ENCODE data around the gene SPATA45.
"Not testable (repeated sequence)": the region's sequence is repeated elsewhere in the genome, so short reads cannot be mapped to it uniquely, and the experiment has no call there.

Gene SPATA45

GRCh38 chr1:212847549-212847948 is at the start of gene SPATA45:
Gene SPATA45 (minus strand): TSS chr1:212847649. CDS start chr1:212836149, 11,500 bp downstream.
- Histone ChIP-seq H3K27ac (ENCODE audit: low read depth, low read length) (no peak within 1 kb of the TSS), H3K27me3 (ENCODE audit: control insufficient read depth, insufficient read depth, low read length) (no peaks in the 10 kb centered on the region), H3K9ac (ENCODE audit: low read length) (no peak within 1 kb of the TSS), H3K36me3 (ENCODE audit: control insufficient read depth, insufficient read depth, low read length) (no peaks in the 10 kb centered on the region), H3K4me1 (ENCODE audit: control insufficient read depth, insufficient read depth, low read length) (no peaks in the 10 kb centered on the region), H3K4me3 (ENCODE audit: low read length) (no peak within 1 kb of the TSS)

DNA sequence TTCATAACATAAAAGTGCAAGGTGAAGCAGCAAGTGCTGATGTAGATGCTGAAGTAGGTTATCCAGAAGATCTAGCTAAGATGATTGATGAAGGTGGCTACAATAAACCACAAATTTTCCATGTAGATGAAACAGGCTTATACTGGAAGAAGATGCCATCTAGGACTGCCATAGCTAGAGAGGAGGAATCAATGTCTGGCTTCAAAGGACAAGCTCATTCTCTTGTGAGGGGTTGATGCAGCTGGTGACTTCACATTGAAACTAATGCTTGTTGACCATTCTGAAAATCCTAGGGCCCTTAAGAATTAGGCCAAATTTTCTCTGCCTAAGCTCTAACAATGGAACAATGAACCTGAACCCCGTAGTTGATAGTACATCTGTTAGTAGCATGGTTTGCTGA is 44.7 kb upstream of the SPATA45 start:
- no peak overlapping the region for H3K27ac ChIP-seq (ENCODE audit: low read depth, low read length)
- H3K27me3 ChIP-seq (ENCODE audit: control insufficient read depth, insufficient read depth, low read length): no peaks in the 10 kb centered on the region
- peaks cover 20% of the 10 kb centered on the region for H3K36me3 ChIP-seq (ENCODE audit: control insufficient read depth, insufficient read depth, low read length)
- no peak overlapping the region for H3K4me3 ChIP-seq (ENCODE audit: low read length)
- H3K9ac ChIP-seq (ENCODE audit: low read length): no peak overlapping the region
- H3K4me1 ChIP-seq (ENCODE audit: control insufficient read depth, insufficient read depth, low read length): no peaks in the 10 kb centered on the region

- H3K4me1 ChIP-seq (ENCODE audit: control insufficient read depth, insufficient read depth, low read length): no peaks in the 10 kb centered on the region
- no peak overlapping the region for H3K27ac ChIP-seq (ENCODE audit: low read depth, low read length)
- no peak overlapping the region for H3K4me3 ChIP-seq (ENCODE audit: low read length)
- H3K36me3 ChIP-seq (ENCODE audit: control insufficient read depth, insufficient read depth, low read length): peaks cover 4% of the 10 kb centered on the region
- H3K9ac ChIP-seq (ENCODE audit: low read length): no peak overlapping the region
- no peaks in the 10 kb centered on the region for H3K27me3 ChIP-seq (ENCODE audit: control insufficient read depth, insufficient read depth, low read length)
Observed at GRCh38 chr1:212884592-212884991, 37.1 kb upstream of the SPATA45 start.

DNA sequence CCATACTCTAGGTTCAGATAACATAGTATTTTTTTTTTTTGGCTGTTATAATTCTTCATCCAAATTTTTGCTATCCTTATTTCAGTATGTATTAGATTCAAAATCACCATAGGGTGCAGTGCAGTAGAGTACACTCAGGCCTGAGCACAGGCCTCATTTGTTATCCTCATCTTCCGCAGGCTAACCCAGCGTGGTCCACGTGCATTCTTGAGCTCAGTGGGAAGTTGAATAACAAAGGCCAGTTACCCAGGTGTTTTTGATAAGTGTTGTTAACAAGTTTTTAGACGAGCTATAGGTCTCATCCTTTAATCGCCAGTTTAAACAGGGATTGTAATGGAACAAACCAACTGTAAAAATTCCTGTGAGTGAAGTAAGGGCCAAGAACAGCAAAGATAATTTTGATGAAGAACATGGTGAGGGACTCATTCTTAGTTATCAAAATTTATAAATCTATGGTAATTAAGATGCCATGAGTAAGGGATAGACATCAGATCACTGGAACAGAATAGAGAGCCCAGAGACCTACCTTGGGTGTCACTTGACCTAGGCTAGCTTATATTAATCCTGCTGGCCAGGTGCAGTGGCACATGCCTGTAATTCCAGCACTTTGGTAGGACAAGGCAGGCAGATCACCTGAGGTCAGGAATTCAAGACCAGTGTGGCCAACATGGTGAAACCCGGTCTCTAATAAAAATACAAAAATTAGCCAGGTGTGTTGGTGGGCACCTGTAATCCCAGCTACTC is 32.7 kb upstream of the SPATA45 start:
- Histone ChIP-seq H3K4me1 (ENCODE audit: control insufficient read depth, insufficient read depth, low read length) (no peaks in the 10 kb centered on the region), H3K27ac (ENCODE audit: low read depth, low read length) (no peak overlapping the region), H3K9ac (ENCODE audit: low read length) (no peak overlapping the region), H3K27me3 (ENCODE audit: control insufficient read depth, insufficient read depth, low read length) (no peaks in the 10 kb centered on the region), H3K4me3 (ENCODE audit: low read length) (no peak overlapping the region), H3K36me3 (ENCODE audit: control insufficient read depth, insufficient read depth, low read length) (no peaks in the 10 kb centered on the region)

- H3K27ac ChIP-seq (ENCODE audit: low read depth, low read length): no peak overlapping the region
- no peaks in the 10 kb centered on the region for H3K4me1 ChIP-seq (ENCODE audit: control insufficient read depth, insufficient read depth, low read length)
- no peaks in the 10 kb centered on the region for H3K36me3 ChIP-seq (ENCODE audit: control insufficient read depth, insufficient read depth, low read length)
- no peaks in the 10 kb centered on the region for H3K27me3 ChIP-seq (ENCODE audit: control insufficient read depth, insufficient read depth, low read length)
- H3K4me3 ChIP-seq (ENCODE audit: low read length): no peak overlapping the region
- H3K9ac ChIP-seq (ENCODE audit: low read length): no peak overlapping the region
Observed at GRCh38 chr1:212878418-212878817, 31.0 kb upstream of the SPATA45 start.

GRCh38 chr1:212873518-212873917 is 26.1 kb upstream of the SPATA45 start:
- Histone ChIP-seq H3K27me3 (ENCODE audit: control insufficient read depth, insufficient read depth, low read length) (no peaks in the 10 kb centered on the region), H3K9ac (ENCODE audit: low read length) (no peak overlapping the region), H3K36me3 (ENCODE audit: control insufficient read depth, insufficient read depth, low read length) (no peaks in the 10 kb centered on the region), H3K27ac (ENCODE audit: low read depth, low read length) (no peak overlapping the region), H3K4me1 (ENCODE audit: control insufficient read depth, insufficient read depth, low read length) (no peaks in the 10 kb centered on the region), H3K4me3 (ENCODE audit: low read length) (no peak overlapping the region)

- no peaks in the 10 kb centered on the region for H3K27me3 ChIP-seq (ENCODE audit: control insufficient read depth, insufficient read depth, low read length)
- H3K36me3 ChIP-seq (ENCODE audit: control insufficient read depth, insufficient read depth, low read length): no peaks in the 10 kb centered on the region
- no peak overlapping the region for H3K4me3 ChIP-seq (ENCODE audit: low read length)
- H3K4me1 ChIP-seq (ENCODE audit: control insufficient read depth, insufficient read depth, low read length): no peaks in the 10 kb centered on the region
- H3K9ac ChIP-seq (ENCODE audit: low read length): no peak overlapping the region
- H3K27ac ChIP-seq (ENCODE audit: low read depth, low read length): no peak overlapping the region
Observed at GRCh38 chr1:212871976-212872375, 24.5 kb upstream of the SPATA45 start.

GRCh38 chr1:212867192-212867591 is 19.7 kb upstream of the SPATA45 start:
- Histone ChIP-seq H3K4me3 (ENCODE audit: low read length) (no peak overlapping the region), H3K9ac (ENCODE audit: low read length) (no peak overlapping the region), H3K36me3 (ENCODE audit: control insufficient read depth, insufficient read depth, low read length) (no peaks in the 10 kb centered on the region), H3K4me1 (ENCODE audit: control insufficient read depth, insufficient read depth, low read length) (no peaks in the 10 kb centered on the region), H3K27ac (ENCODE audit: low read depth, low read length) (no peak overlapping the region), H3K27me3 (ENCODE audit: control insufficient read depth, insufficient read depth, low read length) (no peaks in the 10 kb centered on the region)

DNA sequence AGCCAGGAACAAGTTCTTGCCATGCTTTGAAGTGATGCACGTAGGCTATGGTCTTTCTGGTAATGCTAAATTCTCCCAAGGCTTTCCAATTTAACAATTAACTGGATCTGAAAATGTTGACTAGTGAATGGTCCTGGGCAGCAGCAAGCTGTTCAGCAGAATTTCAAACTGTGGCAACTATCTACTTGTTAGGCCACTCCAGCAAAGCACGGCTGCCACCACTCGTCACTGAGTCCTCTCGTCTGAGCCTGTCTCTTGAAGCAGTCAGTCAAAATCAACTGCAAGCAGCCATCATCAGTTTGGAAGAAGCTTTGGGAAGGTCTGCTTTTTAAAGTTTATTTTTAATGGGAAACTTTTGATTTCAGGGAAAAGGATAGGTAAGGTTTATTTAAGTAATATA is 16.8 kb upstream of the SPATA45 start:
- Histone ChIP-seq H3K36me3 (ENCODE audit: control insufficient read depth, insufficient read depth, low read length) (no peaks in the 10 kb centered on the region), H3K9ac (ENCODE audit: low read length) (no peak overlapping the region), H3K27me3 (ENCODE audit: control insufficient read depth, insufficient read depth, low read length) (no peaks in the 10 kb centered on the region), H3K4me3 (ENCODE audit: low read length) (no peak overlapping the region), H3K27ac (ENCODE audit: low read depth, low read length) (no peak overlapping the region), H3K4me1 (ENCODE audit: control insufficient read depth, insufficient read depth, low read length) (no peaks in the 10 kb centered on the region)

GRCh38 chr1:212863345-212863744 is 15.9 kb upstream of the SPATA45 start:
- H3K4me3 ChIP-seq (ENCODE audit: low read length); H3K4me1 ChIP-seq (ENCODE audit: control insufficient read depth, insufficient read depth, low read length); H3K9ac ChIP-seq (ENCODE audit: low read length); H3K27me3 ChIP-seq (ENCODE audit: control insufficient read depth, insufficient read depth, low read length); H3K36me3 ChIP-seq (ENCODE audit: control insufficient read depth, insufficient read depth, low read length); H3K27ac ChIP-seq (ENCODE audit: low read depth, low read length): not testable (repeated sequence)

- no peaks in the 10 kb centered on the region for H3K4me1 ChIP-seq (ENCODE audit: control insufficient read depth, insufficient read depth, low read length)
- no peak overlapping the region for H3K4me3 ChIP-seq (ENCODE audit: low read length)
- no peak overlapping the region for H3K9ac ChIP-seq (ENCODE audit: low read length)
Observed at GRCh38 chr1:212862111-212862690, 14.8 kb upstream of the SPATA45 start.

GRCh38 chr1:212860713-212861581 is 13.5 kb upstream of the SPATA45 start:
- no peaks in the 10 kb centered on the region for H3K36me3 ChIP-seq (ENCODE audit: control insufficient read depth, insufficient read depth, low read length)
- H3K27me3 ChIP-seq (ENCODE audit: control insufficient read depth, insufficient read depth, low read length): no peaks in the 10 kb centered on the region
- no peak overlapping the region for H3K4me3 ChIP-seq (ENCODE audit: low read length)
- H3K4me1 ChIP-seq (ENCODE audit: control insufficient read depth, insufficient read depth, low read length): no peaks in the 10 kb centered on the region
- H3K9ac ChIP-seq (ENCODE audit: low read length): no peak overlapping the region
- H3K27ac ChIP-seq (ENCODE audit: low read depth, low read length): no peak overlapping the region

More at GRCh38 chr1:212862111-212862690, 14.8 kb upstream of the SPATA45 start:
- Histone ChIP-seq H3K27ac (ENCODE audit: low read depth, low read length) (no peak overlapping the region), H3K36me3 (ENCODE audit: control insufficient read depth, insufficient read depth, low read length) (no peaks in the 10 kb centered on the region), H3K27me3 (ENCODE audit: control insufficient read depth, insufficient read depth, low read length) (no peaks in the 10 kb centered on the region)
